ENCODE data around the gene DPEP3. TPM values are rescaled to one million over a fixed set of nuclear protein-coding genes. Genes with fewer than 3 reads are reported as not detected.

Gene DPEP3
- total RNA-seq, 2 donors from 2014 or later = not detected

DNA sequence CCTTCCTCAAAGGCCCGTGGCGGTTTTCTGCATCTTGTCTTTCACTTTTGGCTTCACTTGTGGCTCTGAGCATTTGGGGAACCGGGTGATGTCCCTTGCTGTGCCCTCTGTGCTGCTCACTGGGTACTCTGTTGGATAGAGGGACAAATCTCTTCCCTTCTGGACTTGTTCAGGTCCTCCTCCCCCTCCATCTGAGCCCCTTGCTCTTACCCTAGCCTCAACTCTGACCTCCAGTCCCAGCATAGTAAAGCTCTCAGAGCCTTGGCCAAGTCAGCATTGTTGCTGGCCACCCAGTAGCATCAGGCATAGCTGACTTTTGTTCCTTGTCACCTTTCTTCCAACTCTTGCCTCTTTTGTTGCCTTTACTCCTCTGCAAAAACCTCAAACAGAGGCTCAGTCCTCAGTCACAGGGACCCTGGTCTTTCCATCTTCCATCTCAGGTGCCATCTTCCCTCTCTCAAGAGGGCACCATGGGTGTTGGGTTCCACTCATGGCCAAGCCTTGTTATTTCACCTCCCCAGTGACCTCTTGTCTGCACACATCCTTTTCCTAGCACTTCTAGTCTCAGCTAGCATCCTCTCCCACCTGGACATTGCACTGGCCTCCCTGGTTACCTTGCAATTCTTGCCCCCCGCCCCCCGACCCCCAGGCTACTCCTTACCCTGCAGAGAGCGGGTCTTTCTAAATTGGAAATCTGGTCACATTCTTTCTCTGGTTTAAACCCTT is 43.3 kb downstream of the DPEP3 start:
- DNase-seq (ENCODE audit: low spot score) = peak; percentile 82
- peak overlapping the region; percentile 66 to 81 for H3K4me3 ChIP-seq
- H3K4me1 ChIP-seq = peaks cover 0 to 31% of the 10 kb centered on the region in 2 donors
- H3K9me3 ChIP-seq = no peaks in the 10 kb centered on the region
- TF ChIP-seq, protein P1, sequence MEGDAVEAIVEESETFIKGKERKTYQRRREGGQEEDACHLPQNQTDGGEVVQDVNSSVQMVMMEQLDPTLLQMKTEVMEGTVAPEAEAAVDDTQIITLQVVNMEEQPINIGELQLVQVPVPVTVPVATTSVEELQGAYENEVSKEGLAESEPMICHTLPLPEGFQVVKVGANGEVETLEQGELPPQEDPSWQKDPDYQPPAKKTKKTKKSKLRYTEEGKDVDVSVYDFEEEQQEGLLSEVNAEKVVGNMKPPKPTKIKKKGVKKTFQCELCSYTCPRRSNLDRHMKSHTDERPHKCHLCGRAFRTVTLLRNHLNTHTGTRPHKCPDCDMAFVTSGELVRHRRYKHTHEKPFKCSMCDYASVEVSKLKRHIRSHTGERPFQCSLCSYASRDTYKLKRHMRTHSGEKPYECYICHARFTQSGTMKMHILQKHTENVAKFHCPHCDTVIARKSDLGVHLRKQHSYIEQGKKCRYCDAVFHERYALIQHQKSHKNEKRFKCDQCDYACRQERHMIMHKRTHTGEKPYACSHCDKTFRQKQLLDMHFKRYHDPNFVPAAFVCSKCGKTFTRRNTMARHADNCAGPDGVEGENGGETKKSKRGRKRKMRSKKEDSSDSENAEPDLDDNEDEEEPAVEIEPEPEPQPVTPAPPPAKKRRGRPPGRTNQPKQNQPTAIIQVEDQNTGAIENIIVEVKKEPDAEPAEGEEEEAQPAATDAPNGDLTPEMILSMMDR (IDR thresholded peaks at IDR 0.05) = no peak
- peak overlapping the region; percentile 87 to 88 for H3K27ac ChIP-seq
- H3K27me3 ChIP-seq = no peaks in the 10 kb centered on the region
- peaks cover 24% of the 10 kb centered on the region for H3K36me3 ChIP-seq

DNA sequence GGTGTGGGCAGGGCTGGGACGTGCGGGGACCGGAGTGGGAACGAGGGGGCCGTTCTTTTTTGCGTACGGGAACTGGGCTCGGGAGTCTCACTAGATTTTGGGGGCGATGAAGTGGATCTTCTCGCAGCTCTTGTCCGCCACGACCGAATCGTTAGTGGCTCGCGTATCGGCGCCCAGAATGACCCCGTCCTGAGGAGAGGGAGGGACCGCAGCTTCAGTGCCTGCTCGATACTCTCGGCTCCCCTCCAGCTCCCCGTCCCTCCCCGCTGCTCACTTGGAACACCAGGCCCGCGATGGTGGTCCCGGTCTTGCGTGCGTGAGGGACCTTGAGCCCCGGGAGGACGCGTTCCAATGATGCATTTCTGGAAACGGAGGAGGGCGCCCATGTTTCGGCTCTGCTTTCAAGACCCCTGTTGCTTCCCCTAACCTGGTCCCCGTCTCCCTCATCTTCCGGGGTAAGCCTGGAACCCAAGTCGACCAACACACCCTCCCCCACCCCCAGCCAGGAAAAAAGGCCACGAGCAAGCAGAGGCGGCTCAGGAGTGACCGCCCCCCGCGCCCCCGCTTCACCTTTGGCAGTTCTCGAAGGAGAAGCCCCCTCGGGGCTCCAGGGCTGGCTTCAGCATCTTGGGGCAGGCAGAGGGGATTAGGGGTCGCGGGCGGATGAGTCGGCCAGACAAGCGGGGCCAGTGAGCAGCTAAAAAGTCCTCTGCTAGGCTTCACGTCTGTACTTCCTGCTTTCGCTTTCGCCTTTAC is 44.0 kb downstream of the DPEP3 start, which contains the start of gene PSMB10:
Gene PSMB10, minus strand, starts transcription at position 727 of the 756 bp plus-strand sequence. Its CDS starts 101 bp downstream, at position 626.
- Histone ChIP-seq H3K27me3 (no peaks in the 10 kb centered on the region), H3K4me1 (peaks cover 0 to 27% of the 10 kb centered on the region in 2 donors), H3K36me3 (peaks cover 16% of the 10 kb centered on the region), H3K4me3 (peak within 1 kb of the TSS; percentile 66 to 81), H3K9me3 (no peaks in the 10 kb centered on the region), H3K27ac (peak within 1 kb of the TSS; percentile 87 to 88)
- DNase-seq (ENCODE audit: low spot score) = no peak
- TF ChIP-seq, protein P1 (IDR thresholded peaks at IDR 0.05) = no peak

DNA sequence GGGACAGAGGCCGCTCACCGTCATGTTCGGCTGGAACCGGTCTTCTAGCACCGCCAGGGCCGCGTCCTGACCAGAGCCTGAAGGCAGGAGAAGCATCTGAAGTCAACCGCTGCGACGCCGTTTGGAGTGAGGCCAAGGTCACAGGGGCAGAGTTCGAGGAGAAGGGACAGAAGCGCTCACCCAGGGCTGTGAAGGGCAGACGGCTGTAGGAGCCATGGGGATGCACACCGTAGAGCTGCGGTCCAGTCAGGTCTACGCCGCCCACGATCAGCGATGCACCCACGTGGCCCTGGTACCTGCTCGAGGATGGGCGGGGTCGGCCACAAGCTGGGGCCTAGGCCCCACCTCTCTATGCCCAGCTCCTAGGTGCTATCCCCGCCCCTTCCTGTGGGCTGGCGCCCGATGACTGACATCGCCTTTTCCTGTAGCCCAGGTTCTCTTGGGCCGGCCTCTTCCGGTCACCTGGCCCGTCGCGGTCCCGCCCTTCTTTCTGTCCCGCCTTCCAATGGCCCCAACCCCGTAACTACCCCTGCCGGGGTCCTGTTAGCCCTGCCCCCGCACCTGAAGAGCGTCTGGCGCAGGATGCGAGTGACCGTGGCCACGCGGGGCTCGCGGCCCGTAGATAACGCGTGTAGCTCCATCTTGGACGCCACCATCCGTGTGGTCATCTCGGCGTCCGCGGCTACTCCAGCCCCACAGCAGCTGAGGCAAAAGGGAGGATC is 44.7 kb downstream of the DPEP3 start:
- peak overlapping the region; percentile 87 to 88 for H3K27ac ChIP-seq
- peak; percentile 95 for DNase-seq (ENCODE audit: low spot score)
- no peaks in the 10 kb centered on the region for H3K9me3 ChIP-seq
- peaks cover 0 to 27% of the 10 kb centered on the region in 2 donors for H3K4me1 ChIP-seq
- no peaks in the 10 kb centered on the region for H3K27me3 ChIP-seq
- peak overlapping the region; percentile 66 to 81 for H3K4me3 ChIP-seq
- H3K36me3 ChIP-seq = peaks cover 16% of the 10 kb centered on the region
- TF ChIP-seq, protein P1 (IDR thresholded peaks at IDR 0.05) = no peak

DNA sequence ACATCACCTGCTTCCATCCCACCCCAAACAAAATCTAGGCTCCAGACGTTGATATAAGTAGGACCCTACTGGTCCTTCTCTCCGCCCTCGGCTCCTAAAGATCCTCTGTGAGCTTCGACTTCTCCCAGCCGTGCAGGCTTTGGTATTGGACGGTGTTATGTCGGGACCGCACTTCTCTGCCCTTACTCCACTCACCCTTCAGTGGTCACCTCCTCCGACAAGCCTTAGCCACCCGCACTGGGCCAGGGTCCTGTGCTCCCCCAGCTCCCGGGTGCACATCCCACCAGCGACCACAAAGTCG is 45.2 kb downstream of the DPEP3 start:
- Histone ChIP-seq H3K9me3 (no peaks in the 10 kb centered on the region), H3K4me3 (peak overlapping the region; percentile 66 to 81), H3K27me3 (no peaks in the 10 kb centered on the region), H3K36me3 (peaks cover 11% of the 10 kb centered on the region), H3K27ac (peak overlapping the region; percentile 87 to 88), H3K4me1 (peaks cover 0 to 27% of the 10 kb centered on the region in 2 donors)
- TF ChIP-seq, protein P1 (IDR thresholded peaks at IDR 0.05) = no peak
- DNase-seq (ENCODE audit: low spot score) = no peak

DNA sequence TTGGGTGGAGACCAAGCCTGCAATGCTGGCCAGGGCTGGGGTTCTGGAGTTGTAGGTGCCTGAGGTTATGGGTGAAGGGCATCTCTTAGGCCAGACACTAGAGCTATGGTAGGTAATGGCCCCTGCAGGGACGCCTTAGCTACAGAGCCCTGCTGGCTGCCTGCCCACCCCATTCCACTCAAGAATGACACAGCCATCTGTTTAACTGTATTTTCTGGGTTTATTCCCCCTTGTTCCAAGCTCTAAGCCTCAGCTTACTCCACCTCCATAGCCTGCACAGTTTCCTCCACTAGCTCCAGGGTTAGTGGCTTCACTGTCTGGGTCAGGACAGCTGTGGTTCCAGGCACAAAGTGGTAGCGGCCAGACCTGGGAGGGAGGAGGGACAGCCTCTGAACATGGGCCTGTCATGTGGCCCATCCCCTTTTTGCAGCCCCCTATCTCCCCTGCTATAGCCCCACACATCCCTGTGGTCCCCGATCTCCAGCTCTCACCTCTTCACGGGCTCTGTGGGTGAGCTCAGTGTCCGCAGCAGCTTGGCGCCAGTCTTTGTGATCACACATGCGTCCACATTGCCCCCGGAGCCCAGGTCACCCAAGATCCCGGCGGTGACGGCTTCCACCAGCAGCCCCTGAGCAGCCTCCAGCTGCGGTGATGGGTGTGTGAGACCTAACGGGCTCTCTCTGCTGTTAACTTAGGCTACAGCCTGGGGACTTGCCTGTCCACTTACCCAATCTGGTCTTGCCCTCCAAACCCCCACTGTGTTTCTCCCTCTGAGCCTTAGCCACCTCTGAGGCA is 45.8 kb downstream of the DPEP3 start:
- Histone ChIP-seq H3K4me1 (peaks cover 0 to 27% of the 10 kb centered on the region in 2 donors), H3K9me3 (no peaks in the 10 kb centered on the region), H3K27me3 (no peaks in the 10 kb centered on the region), H3K36me3 (peaks cover 6% of the 10 kb centered on the region), H3K27ac (peak overlapping the region; percentile 87 to 88), H3K4me3 (peak overlapping the region; percentile 66 to 81)
- TF ChIP-seq, protein P1 (IDR thresholded peaks at IDR 0.05) = no peak
- DNase-seq (ENCODE audit: low spot score) = no peak

Data from right atrium auricular region (tissue), 2 donors.